Body of pancreas (tissue), 4 donors: ENCODE measurements around the gene IGF2BP3. TPM values are rescaled to one million over a fixed set of nuclear protein-coding genes. Genes with fewer than 3 reads are reported as not detected.
A peak's percentile ranks its signal among the peaks of the same experiment; 100 is the strongest.

ENCODE experiments used
- ATAC-seq: fragments of 150-250 bp; one replicate; pipeline ENCODE4 v1.9.1; 2016
- DNase-seq, 4 donors: peaks; one replicate each; pipeline ENCODE4 v3.0.0-alpha.2; 2019
- H3K27ac ChIP-seq, 4 donors: fragments of 200-600 bp; sonication (generic); 1 replicate in 3 of 4; 2 replicates in 1 of 4; pipeline versions ENCODE4 v1.5.1 to v1.6.1; 2016 to 2019; ENCODE audit warnings: mild to moderate bottlenecking in 1 of 4, mixed read lengths in 1 of 4, moderate library complexity in 1 of 4
- H3K27me3 ChIP-seq, 2 donors: fragments of 200-600 bp; sonication (generic); one replicate each; pipeline ENCODE4 v1.6.0; 2016; ENCODE audit warnings: mild to moderate bottlenecking in 1 of 2
- H3K36me3 ChIP-seq, 2 donors: fragments of 200-600 bp; sonication (generic); replicated peaks in 1 of 2; 2 replicates each; pipeline ENCODE4 v1.5.1; 2016; ENCODE audit warnings: low read depth in 2 of 2; ENCODE audit not compliant: insufficient read depth in 1 of 2
- H3K4me1 ChIP-seq: fragments of 200-600 bp; sonication (generic); one replicate; pipeline ENCODE4 v1.6.0; 2016
- H3K4me3 ChIP-seq, 2 donors: fragments of 200-600 bp; sonication (generic); 1 replicate in 1 of 2; 2 replicates in 1 of 2; pipeline ENCODE4 v1.5.1; 2016 to 2019
- H3K9me3 ChIP-seq, 3 donors: fragments of 200-600 bp; sonication (generic); 1 replicate in 2 of 3; 2 replicates in 1 of 3; pipeline ENCODE4 v1.5.1; 2016
- CTCF ChIP-seq, 7 experiments: fragments of 450-650 bp in 4 of 7; fragments of 200-600 bp in 3 of 7; sonication (generic) in 3 of 7; IDR thresholded peaks; one replicate each; pipeline ENCODE4 v1.5.1; 2016 to 2019; ENCODE audit warnings: antibody characterized with exemption in 7 of 7
- POLR2A ChIP-seq, 3 donors: fragments of 450-650 bp; IDR thresholded peaks; one replicate each; pipeline ENCODE4 v1.6.1; 2016; ENCODE audit warnings: antibody characterized with exemption in 3 of 3, mild to moderate bottlenecking in 2 of 3
- WGBS, 2 donors: methylation state at CpG; one replicate each; pipeline ENCODE4 v1.1.5; 2017; 5-methylcytosine and 5-hydroxymethylcytosine counted together
- intact Hi-C: fragments of 100-400 bp; cut with DNase I; formaldehyde crosslinking; loops from one replicate; pipeline ENCODE4 v1.15.1; 2023
- total RNA-seq, 2 donors: library from RNA; depleted of rRNA; stranded (reverse); fragments of >200 nt; gene quantifications; one replicate each; pipeline ENCODE4 v1.1.0, GENCODE V29; 2016

Gene IGF2BP3
- total RNA-seq, 2 donors from 2014 or later, result 0.33 to 1.3 TPM

- DNase-seq, result no peak
- Histone ChIP-seq H3K4me3 (no peak overlapping the region), H3K9me3 (no peaks in the 10 kb centered on the region), H3K27ac (no peak overlapping the region), H3K36me3 (no peaks in the 10 kb centered on the region), H3K4me1 (peaks cover 10% of the 10 kb centered on the region), H3K27me3 (no peaks in the 10 kb centered on the region)
- ATAC-seq, result no peak
- no peak for TF ChIP-seq POLR2A (IDR thresholded peaks at IDR 0.05)
- TF ChIP-seq CTCF (IDR thresholded peaks at IDR 0.05), result no peak
- 52 to 63% methylated on average over 3 of the region's 3 CpGs for WGBS, 2 donors
- intact Hi-C loops, result no loop called here
Observed at GRCh38 chr7:23276947-23277346, 193.3 kb downstream of the IGF2BP3 start.

- Histone ChIP-seq H3K36me3 (no peaks in the 10 kb centered on the region), H3K4me1 (peaks cover 10% of the 10 kb centered on the region), H3K9me3 (no peaks in the 10 kb centered on the region), H3K27ac (no peak overlapping the region), H3K27me3 (no peaks in the 10 kb centered on the region), H3K4me3 (no peak overlapping the region)
- DNase-seq, result no peak
- no peak for ATAC-seq
- intact Hi-C loops, result no loop called here
- TF ChIP-seq POLR2A (IDR thresholded peaks at IDR 0.05) (no peak), CTCF (IDR thresholded peaks at IDR 0.05) (peak in 1 of 7 experiments; percentile 4)
- 67 to 68% methylated on average over 5 of the region's 5 CpGs for WGBS, 2 donors
Observed at GRCh38 chr7:23276376-23276775, 193.9 kb downstream of the IGF2BP3 start.

- TF ChIP-seq CTCF (IDR thresholded peaks at IDR 0.05) (no peak), POLR2A (IDR thresholded peaks at IDR 0.05) (no peak)
- intact Hi-C loops, result no loop called here
- ATAC-seq (no peak), DNase-seq (no peak)
- Histone ChIP-seq H3K27me3 (no peaks in the 10 kb centered on the region), H3K9me3 (no peaks in the 10 kb centered on the region), H3K4me1 (peaks cover 10% of the 10 kb centered on the region), H3K27ac (no peak overlapping the region), H3K4me3 (no peak overlapping the region), H3K36me3 (no peaks in the 10 kb centered on the region)
- WGBS, 2 donors, result 77 to 82% methylated on average over 5 of the region's 5 CpGs
Observed at GRCh38 chr7:23275912-23276311, 194.4 kb downstream of the IGF2BP3 start.

GRCh38 chr7:23273141-23273599 lies 197.1 kb downstream of the IGF2BP3 start:
- Histone ChIP-seq H3K9me3 (no peaks in the 10 kb centered on the region), H3K4me3 (no peak overlapping the region), H3K4me1 (peaks cover 10% of the 10 kb centered on the region), H3K27me3 (no peaks in the 10 kb centered on the region), H3K36me3 (no peaks in the 10 kb centered on the region), H3K27ac (peak overlapping the region in 3 of 4 donors; percentile 47 to 55 (median 52))
- peak; percentile 99 for ATAC-seq
- WGBS, 2 donors, result 6 to 9% methylated on average over 8 to 11 of the region's 11 CpGs
- DNase-seq, result peak; percentile 97 to 99 (median 98)
- TF ChIP-seq POLR2A (IDR thresholded peaks at IDR 0.05) (no peak), CTCF (IDR thresholded peaks at IDR 0.05) (peak; percentile 83 to 95 (median 91))
- intact Hi-C loops, result no loop called here

GRCh38 chr7:23272275-23272674 lies 198.0 kb downstream of the IGF2BP3 start:
- ATAC-seq, result no peak
- no peak for DNase-seq
- no peaks in the 10 kb centered on the region for H3K9me3 ChIP-seq
- 76 to 86% methylated on average over 2 of the region's 2 CpGs for WGBS, 2 donors
- no peak overlapping the region for H3K27ac ChIP-seq
- intact Hi-C loops, result no loop called here
- H3K27me3 ChIP-seq, result no peaks in the 10 kb centered on the region
- no peak for TF ChIP-seq CTCF (IDR thresholded peaks at IDR 0.05)
- no peaks in the 10 kb centered on the region for H3K36me3 ChIP-seq
- H3K4me3 ChIP-seq, result no peak overlapping the region
- H3K4me1 ChIP-seq, result peaks cover 10% of the 10 kb centered on the region
